ENCODE results near the gene GATC.

The GATC gene

GRCh38 chr12:120497524-120498150, 51.4 kb downstream of the GATC start:
- DNase-seq (ENCODE audit: low read depth): no peak

GRCh38 chr12:120498870-120499515, 52.7 kb downstream of the GATC start:
- no peak for DNase-seq (ENCODE audit: low read depth)

- DNase-seq (ENCODE audit: low read depth): no peak
These were observed 54.3 kb downstream of the GATC start for GRCh38 chr12:120500581-120500980.

GRCh38 chr12:120504587-120504986, 58.3 kb downstream of the GATC start:
- DNase-seq (ENCODE audit: low read depth): no peak

GRCh38 chr12:120508537-120508936, 62.3 kb downstream of the GATC start:
- DNase-seq (ENCODE audit: low read depth): no peak
